Measurements from ENCODE around the gene CFAP300.

The CFAP300 gene

DNA sequence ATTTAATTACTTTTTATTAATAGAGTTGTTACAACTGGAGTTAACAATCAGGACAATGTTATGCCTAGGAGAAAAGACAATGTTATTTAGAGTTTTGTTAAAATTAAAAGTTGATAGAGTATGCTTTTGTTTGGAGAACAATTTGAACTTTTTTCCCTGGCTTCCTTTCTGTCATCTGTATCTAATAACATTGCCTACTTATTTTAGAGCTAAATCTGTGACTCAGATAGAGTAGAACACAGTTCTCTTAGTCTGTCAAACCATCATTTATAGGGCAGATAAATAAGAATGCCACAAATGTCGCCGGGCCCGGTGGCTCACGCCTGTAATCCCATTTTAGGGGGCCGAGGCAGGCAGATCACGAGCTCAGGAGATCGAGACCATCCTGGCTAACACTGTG is 34.1 kb downstream of the CFAP300 start:
- H3K36me3 Mint-ChIP-seq (ENCODE audit: low read depth), result no peaks in the 10 kb centered on the region
- no peak overlapping the region for H3K27ac Mint-ChIP-seq
- H3K27me3 Mint-ChIP-seq (ENCODE audit: low read depth), result no peaks in the 10 kb centered on the region
- H3K4me1 Mint-ChIP-seq, result no peaks in the 10 kb centered on the region
- no peak for TF ChIP-seq CTCF (IDR thresholded peaks at IDR 0.05; ENCODE audit: unreplicated experiment in 3 of 3)
- no peaks in the 10 kb centered on the region for H3K9me3 Mint-ChIP-seq
- no peak overlapping the region for H3K4me3 Mint-ChIP-seq

GRCh38 chr11:102085864-102086551 is 38.8 kb downstream of the CFAP300 start:
- Mint-ChIP-seq H3K36me3 (ENCODE audit: low read depth) (no peaks in the 10 kb centered on the region), H3K27ac (no peak overlapping the region), H3K27me3 (ENCODE audit: low read depth) (no peaks in the 10 kb centered on the region), H3K4me1 (no peaks in the 10 kb centered on the region), H3K9me3 (no peaks in the 10 kb centered on the region), H3K4me3 (no peak overlapping the region)
- no peak for TF ChIP-seq CTCF (IDR thresholded peaks at IDR 0.05; ENCODE audit: unreplicated experiment in 3 of 3)

DNA sequence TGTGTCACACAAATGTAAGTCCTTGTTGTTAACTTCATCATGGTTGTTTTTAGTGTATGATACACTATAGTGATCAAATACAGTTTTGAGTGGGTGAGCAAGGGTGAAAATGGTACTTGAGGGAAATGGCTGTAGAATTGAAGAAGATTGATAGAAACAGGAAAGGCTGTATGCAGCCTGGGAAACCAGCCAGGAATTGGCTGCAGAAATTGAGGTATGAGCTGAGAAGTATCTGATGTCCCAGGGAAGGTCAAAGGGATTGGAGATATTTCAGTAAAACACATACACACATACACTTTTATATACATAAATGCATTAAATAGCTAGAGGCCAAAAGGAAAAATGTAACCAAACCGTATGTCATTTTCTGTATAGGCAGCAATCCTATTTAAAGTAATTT is 49.9 kb downstream of the CFAP300 start:
- no peaks in the 10 kb centered on the region for H3K36me3 Mint-ChIP-seq (ENCODE audit: low read depth)
- H3K4me3 Mint-ChIP-seq, result no peak overlapping the region
- H3K27ac Mint-ChIP-seq, result peak overlapping the region in 2 of 3 experiments; percentile 2
- H3K9me3 Mint-ChIP-seq, result no peaks in the 10 kb centered on the region
- TF ChIP-seq CTCF (IDR thresholded peaks at IDR 0.05; ENCODE audit: unreplicated experiment in 3 of 3), result no peak
- no peaks in the 10 kb centered on the region for H3K27me3 Mint-ChIP-seq (ENCODE audit: low read depth)
- H3K4me1 Mint-ChIP-seq, result peaks cover 6% of the 10 kb centered on the region

DNA sequence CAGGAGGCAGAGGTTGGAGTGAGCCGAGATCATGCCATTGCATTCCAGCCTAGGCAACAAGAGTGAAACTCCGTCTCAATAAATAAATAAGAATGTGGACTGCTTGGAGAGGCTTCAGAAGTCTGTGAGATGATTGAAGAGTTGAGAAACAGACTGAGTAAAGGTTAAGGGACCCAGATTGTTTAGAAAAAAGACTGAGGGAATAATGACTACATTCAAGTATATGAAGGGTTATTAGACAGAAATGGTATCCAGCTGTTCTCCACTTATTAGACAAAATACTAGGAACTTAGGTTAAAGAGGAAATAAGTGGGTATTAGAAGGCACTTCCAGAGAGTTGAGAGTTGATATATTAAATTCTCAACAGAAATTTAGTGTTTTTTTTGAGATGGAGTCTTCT is 52.5 kb downstream of the CFAP300 start:
- Mint-ChIP-seq H3K36me3 (ENCODE audit: low read depth) (no peaks in the 10 kb centered on the region), H3K9me3 (no peaks in the 10 kb centered on the region), H3K4me3 (no peak overlapping the region), H3K27me3 (ENCODE audit: low read depth) (peaks cover 4% of the 10 kb centered on the region), H3K27ac (no peak overlapping the region), H3K4me1 (peaks cover 6% of the 10 kb centered on the region)
- TF ChIP-seq CTCF (IDR thresholded peaks at IDR 0.05; ENCODE audit: unreplicated experiment in 3 of 3), result no peak

DNA sequence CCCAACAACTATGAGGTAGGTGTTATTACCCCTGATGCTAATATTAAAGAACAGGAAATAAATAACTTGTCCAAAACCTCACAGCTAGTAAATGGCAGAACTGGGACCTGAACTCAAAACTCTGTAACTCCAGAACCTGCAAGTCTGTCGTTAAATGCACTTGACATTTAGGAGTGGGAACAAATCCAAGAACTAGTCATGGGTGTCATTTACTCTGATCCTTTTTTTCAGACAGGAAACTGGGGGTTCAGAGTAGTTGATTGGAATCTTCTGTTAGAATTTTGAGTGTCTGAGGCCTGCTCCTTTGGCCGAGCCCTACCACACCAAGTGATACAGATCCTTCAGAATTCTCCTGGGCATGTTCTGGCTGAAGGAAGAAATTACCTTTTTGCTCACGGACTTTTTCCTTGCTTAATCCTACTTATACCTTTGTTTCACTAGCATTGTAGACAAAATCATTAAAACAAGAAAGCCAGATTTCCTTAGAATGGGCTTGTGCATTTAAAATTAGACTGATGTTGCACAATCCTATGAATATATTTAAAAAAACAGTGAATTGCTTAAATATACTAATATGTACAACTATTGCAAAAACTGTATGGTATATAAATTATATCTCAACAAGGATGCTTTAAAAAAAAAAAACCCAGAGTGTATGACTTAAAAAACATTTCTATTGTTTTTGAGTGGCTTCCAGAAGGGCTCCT is 61.6 kb downstream of the CFAP300 start:
- Mint-ChIP-seq H3K4me1 (peaks cover 24% of the 10 kb centered on the region), H3K9me3 (peaks cover 3% of the 10 kb centered on the region), H3K36me3 (ENCODE audit: low read depth) (no peaks in the 10 kb centered on the region), H3K4me3 (peak overlapping the region; percentile 98 to 100 (median 99)), H3K27ac (peak overlapping the region; percentile 100), H3K27me3 (ENCODE audit: low read depth) (peaks cover 4% of the 10 kb centered on the region)
- no peak for TF ChIP-seq CTCF (IDR thresholded peaks at IDR 0.05; ENCODE audit: unreplicated experiment in 3 of 3)
